HEK293 (cell line): ENCODE measurements around the gene NEURL4.

ENCODE experiments used
- CTCF ChIA-PET: fragments of 350-600 bp; formaldehyde crosslinking; extraction: SDS; loops from one replicate; lab custom pipeline; 2021; ENCODE audit warnings: antibody characterized with exemption; lab: Yijun Ruan, JAX
- POLR2A ChIA-PET: fragments of 300-600 bp; formaldehyde crosslinking; extraction: SDS; loops from one replicate; lab custom pipeline; 2020; ENCODE audit warnings: antibody characterized with exemption, inconsistent platforms; lab: Yijun Ruan, JAX
- H3K27ac ChIP-seq: fragments of 200-500 bp; sonication (Bioruptor generic); 2 replicates; pipeline ENCODE4 v1.5.1; 2014; ENCODE audit warnings: low read depth, low read length, control low read depth, inconsistent platforms; ENCODE audit errors: extremely low read depth
- H3K36me3 ChIP-seq, 2 experiments: fragments of 200-500 bp in 1 of 2; sonication (Bioruptor generic) in 1 of 2; 1 replicate in 1 of 2; 2 replicates in 1 of 2; pipeline ENCODE4 v1.5.1; 2014 to 2017; ENCODE audit warnings: inconsistent platforms in 2 of 2, low read length in 2 of 2; ENCODE audit not compliant: control insufficient read depth in 2 of 2, insufficient read depth in 1 of 2
- H3K4me1 ChIP-seq: fragments of 200-500 bp; sonication (Bioruptor generic); 2 replicates; pipeline ENCODE4 v1.5.1; 2014; ENCODE audit warnings: mild to moderate bottlenecking, low read length, inconsistent platforms; ENCODE audit not compliant: control insufficient read depth, insufficient read depth
- H3K4me3 ChIP-seq: 2 replicates; pipeline ENCODE4 v1.5.1; 2011; ENCODE audit warnings: low read depth, mild to moderate bottlenecking, control low read depth, low read length, moderate library complexity
- H3K9me3 ChIP-seq: fragments of 200-500 bp; sonication (Bioruptor generic); 2 replicates; pipeline ENCODE4 v1.5.1; 2014; ENCODE audit warnings: low read depth, low read length, inconsistent platforms; ENCODE audit not compliant: control insufficient read depth, insufficient read depth
- GLIS1 ChIP-seq: fragments of 450-650 bp; formaldehyde crosslinking; IDR thresholded peaks from 2 replicates; pipeline ENCODE4 v1.5.1; 2016; ENCODE audit warnings: missing biosample characterization, missing genetic modification characterization
- IKZF3 ChIP-seq: fragments of 450-650 bp; IDR thresholded peaks from 2 replicates; pipeline ENCODE4 v1.5.0; 2018; ENCODE audit warnings: missing biosample characterization, mild to moderate bottlenecking, missing genetic modification characterization, moderate library complexity
- KLF9 ChIP-seq: fragments of 450-650 bp; formaldehyde crosslinking; IDR thresholded peaks from 2 replicates; pipeline ENCODE4 v1.5.1; 2016; ENCODE audit warnings: missing biosample characterization, missing genetic modification characterization, low read depth
- PRDM10 ChIP-seq: fragments of 450-650 bp; formaldehyde crosslinking; IDR thresholded peaks from 2 replicates; pipeline ENCODE4 v1.5.1; 2016; ENCODE audit warnings: missing biosample characterization, missing genetic modification characterization
- ZBTB48 ChIP-seq: fragments of 450-650 bp; formaldehyde crosslinking; IDR thresholded peaks from 2 replicates; pipeline ENCODE4 v1.5.1; 2016; ENCODE audit warnings: missing biosample characterization, missing genetic modification characterization
- ZFHX2 ChIP-seq: fragments of 450-650 bp; formaldehyde crosslinking; conservative IDR thresholded peaks from 2 replicates; pipeline ENCODE4 v1.5.1; 2016; ENCODE audit warnings: missing biosample characterization, missing genetic modification characterization
- ZNF202 ChIP-seq: fragments of 450-650 bp; formaldehyde crosslinking; IDR thresholded peaks from 2 replicates; pipeline ENCODE4 v1.5.1; 2016; ENCODE audit warnings: missing biosample characterization, missing genetic modification characterization, borderline replicate concordance
- ZNF221 ChIP-seq: fragments of 450-650 bp; formaldehyde crosslinking; IDR thresholded peaks from 2 replicates; pipeline ENCODE4 v1.5.1; 2017; ENCODE audit warnings: missing biosample characterization, missing genetic modification characterization, borderline replicate concordance
- ZNF223 ChIP-seq: fragments of 450-650 bp; formaldehyde crosslinking; IDR thresholded peaks from 2 replicates; pipeline ENCODE4 v1.5.1; 2016; ENCODE audit warnings: missing biosample characterization, missing genetic modification characterization
- ZNF266 ChIP-seq: fragments of 450-650 bp; formaldehyde crosslinking; IDR thresholded peaks from 2 replicates; pipeline ENCODE4 v1.5.1; 2016; ENCODE audit warnings: missing biosample characterization, missing genetic modification characterization, low read depth
- ZNF366 ChIP-seq: fragments of 450-650 bp; formaldehyde crosslinking; conservative IDR thresholded peaks from 2 replicates; pipeline ENCODE4 v1.5.1; 2016; ENCODE audit warnings: missing biosample characterization, missing genetic modification characterization
- ZNF513 ChIP-seq: fragments of 450-650 bp; IDR thresholded peaks from 2 replicates; pipeline ENCODE4 v1.5.1; 2018; ENCODE audit warnings: missing biosample characterization, missing genetic modification characterization
- ZNF544 ChIP-seq: fragments of 450-650 bp; formaldehyde crosslinking; IDR thresholded peaks from 2 replicates; pipeline ENCODE4 v1.5.0; 2017; ENCODE audit warnings: missing biosample characterization, missing genetic modification characterization
- ZNF600 ChIP-seq: fragments of 450-650 bp; formaldehyde crosslinking; IDR thresholded peaks from 2 replicates; pipeline ENCODE4 v1.5.1; 2016; ENCODE audit warnings: missing biosample characterization, missing genetic modification characterization
- ZNF707 ChIP-seq: fragments of 450-650 bp; formaldehyde crosslinking; IDR thresholded peaks from 2 replicates; pipeline ENCODE4 v1.5.1; 2016; ENCODE audit warnings: missing biosample characterization, missing genetic modification characterization
- ZNF76 ChIP-seq: fragments of 450-650 bp; formaldehyde crosslinking; IDR thresholded peaks from 2 replicates; pipeline ENCODE4; 2016; ENCODE audit warnings: low read depth, missing biosample characterization, missing genetic modification characterization, borderline replicate concordance

Gene NEURL4

GRCh38 chr17:7363311-7363710 lies 34.2 kb upstream of the NEURL4 start:
- TF ChIP-seq KLF9 (tag by site-specific recombination) = no peak
- no peak for TF ChIP-seq ZNF223 (tag by site-specific recombination)
- TF ChIP-seq ZBTB48 (tag by site-specific recombination) = no peak
- TF ChIP-seq ZNF266 (tag by site-specific recombination) = no peak
- TF ChIP-seq ZNF221 (tag by site-specific recombination) = no peak
- TF ChIP-seq ZNF544 (tag by site-specific recombination) = no peak
- no peak for TF ChIP-seq ZNF202 (tag by site-specific recombination)
- peak; percentile 43; the same call in 1 of the 2 replicates for TF ChIP-seq ZFHX2 (tag by site-specific recombination)
- H3K4me3 ChIP-seq = no peak overlapping the region
- H3K36me3 ChIP-seq = no peaks in the 10 kb centered on the region
- H3K4me1 ChIP-seq = no peaks in the 10 kb centered on the region
- no peak overlapping the region for H3K27ac ChIP-seq
- POLR2A ChIA-PET = interaction anchor here (0.6 to 0.9 kb wide), 5 partner anchors 13 to 759 kb away, joined by 3 to 4 read pairs (median 3); no protein-coding TSS in a partner anchor
- CTCF ChIA-PET = interaction anchor here (1.2 kb wide), 1 partner anchor 197 kb away, joined by 6 read pairs; no protein-coding TSS in a partner anchor
- no peaks in the 10 kb centered on the region for H3K9me3 ChIP-seq

- POLR2A ChIA-PET = interaction anchor here (0.6 to 1.0 kb wide), 3 partner anchors 10 to 199 kb away, joined by 3 to 4 read pairs (median 4); no protein-coding TSS in a partner anchor
- H3K4me1 ChIP-seq = no peaks in the 10 kb centered on the region
- TF ChIP-seq PRDM10 (peak; percentile 80), ZNF707 (no peak), GLIS1 (peak; percentile 14; the same call in 1 of the 2 replicates)
- H3K36me3 ChIP-seq = no peaks in the 10 kb centered on the region
- CTCF ChIA-PET = interaction anchor here (0.8 to 2.0 kb wide), 4 partner anchors 9 to 199 kb away, joined by 3 to 11 read pairs (median 4); no protein-coding TSS in a partner anchor
- no peak overlapping the region for H3K27ac ChIP-seq
- no peaks in the 10 kb centered on the region for H3K9me3 ChIP-seq
- no peak overlapping the region for H3K4me3 ChIP-seq
These were observed 32.8 kb upstream of the NEURL4 start for GRCh38 chr17:7361906-7362305.

DNA sequence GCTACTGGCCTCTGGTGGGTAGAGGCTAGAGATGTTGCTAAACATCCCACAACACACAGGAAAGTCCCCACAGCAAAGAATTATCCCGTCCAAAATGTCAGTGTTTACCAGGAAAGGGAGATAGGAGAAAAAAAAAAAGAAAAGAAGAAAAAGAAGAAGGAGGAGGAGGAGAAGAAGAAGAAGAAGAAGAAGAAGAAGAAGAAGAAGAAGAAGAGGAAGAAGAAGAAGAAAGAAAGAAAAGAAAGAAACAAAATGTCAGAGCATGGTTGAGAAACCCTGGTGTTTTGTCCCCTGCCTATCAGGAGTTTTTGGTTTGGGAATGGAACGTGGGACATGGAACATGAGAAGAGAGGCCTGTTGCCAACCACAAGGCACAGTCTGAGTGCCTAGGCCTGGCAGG lies 28.2 kb upstream of the NEURL4 start:
- Histone ChIP-seq H3K4me3 (no peak overlapping the region), H3K36me3 (no peaks in the 10 kb centered on the region), H3K4me1 (peaks cover under 1% of the 10 kb centered on the region; the same call in 1 of the 2 replicates), H3K9me3 (no peaks in the 10 kb centered on the region), H3K27ac (no peak overlapping the region)
- ChIA-PET CTCF (interaction anchor here (1.7 to 4.3 kb wide), 8 partner anchors 9 to 202 kb away, joined by 3 to 87 read pairs (median 17); partner anchors contain the start of genes SENP3, TMEM102, TMEM256 and TNFSF13), POLR2A (interaction anchor here (0.6 to 3.4 kb wide), 2 partner anchors 47 to 313 kb away, joined by 4 to 29 read pairs; partner anchors contain the start of gene TMEM256)
- TF ChIP-seq IKZF3 (no peak), ZNF513 (tag by site-specific recombination) (peak; percentile 90), ZNF600 (tag by site-specific recombination) (0 out of 2 replicates have a peak, but pooled peaks have one; percentile 17), ZNF76 (tag by site-specific recombination) (no peak), ZNF366 (peak; percentile 39; the same call in 1 of the 2 replicates)
- TF ChIP-seq, all 188 proteins: peak for 3
